ENCODE measurements around the gene DDHD1.

Gene DDHD1

GRCh38 chr14:52987514-52987913 is 165.6 kb downstream of the DDHD1 start:
- DNase-seq, result no peak

DNA sequence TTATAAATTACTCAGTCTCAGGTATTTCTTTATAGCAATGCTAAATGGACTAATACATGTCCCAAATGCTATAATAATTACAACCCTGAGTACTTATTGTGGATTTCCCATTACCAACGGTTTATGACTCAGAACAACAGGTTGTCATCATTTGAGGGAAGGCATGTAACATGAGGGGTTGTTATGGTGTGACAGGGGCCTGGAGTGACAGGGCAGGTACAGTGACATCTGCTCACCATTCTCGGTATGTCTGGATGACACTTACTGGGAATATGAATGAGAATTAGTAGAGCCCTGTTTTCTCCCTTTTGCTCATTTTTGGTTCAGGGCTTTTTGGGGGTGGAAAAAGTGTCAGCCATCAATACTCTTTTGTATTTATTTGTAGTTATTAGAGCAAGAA is 166.1 kb downstream of the DDHD1 start:
- no peak for DNase-seq

All from T-helper 2 cell (primary cell).